UCSD-AML1 (cell line): Measurements from ENCODE around the gene ALKBH7.
"Not testable (repeated sequence)": the region's sequence is repeated elsewhere in the genome, so short reads cannot be mapped to it uniquely, and the experiment has no call there.

Experiments used
- DNase-seq: peaks from one replicate; lab custom pipeline; 2025; ENCODE audit not compliant: unreplicated experiment; lab: John Stamatoyannopoulos, UW

ALKBH7 gene, protein sequence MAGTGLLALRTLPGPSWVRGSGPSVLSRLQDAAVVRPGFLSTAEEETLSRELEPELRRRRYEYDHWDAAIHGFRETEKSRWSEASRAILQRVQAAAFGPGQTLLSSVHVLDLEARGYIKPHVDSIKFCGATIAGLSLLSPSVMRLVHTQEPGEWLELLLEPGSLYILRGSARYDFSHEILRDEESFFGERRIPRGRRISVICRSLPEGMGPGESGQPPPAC

DNA sequence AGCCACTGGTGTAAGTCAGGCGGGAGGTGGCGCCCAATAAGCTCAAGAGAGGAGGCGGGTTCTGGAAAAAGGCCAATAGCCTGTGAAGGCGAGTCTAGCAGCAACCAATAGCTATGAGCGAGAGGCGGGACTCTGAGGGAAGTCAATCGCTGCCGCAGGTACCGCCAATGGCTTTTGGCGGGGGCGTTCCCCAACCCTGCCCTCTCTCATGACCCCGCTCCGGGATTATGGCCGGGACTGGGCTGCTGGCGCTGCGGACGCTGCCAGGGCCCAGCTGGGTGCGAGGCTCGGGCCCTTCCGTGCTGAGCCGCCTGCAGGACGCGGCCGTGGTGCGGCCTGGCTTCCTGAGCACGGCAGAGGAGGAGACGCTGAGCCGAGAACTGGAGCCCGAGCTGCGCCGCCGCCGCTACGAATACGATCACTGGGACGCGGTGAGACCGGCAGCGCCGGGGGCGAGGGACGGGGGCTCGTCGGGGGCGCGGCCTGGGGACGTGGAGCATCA, at the start of gene ALKBH7:
Gene ALKBH7, plus strand, starts transcription at position 201 of the 502 bp plus-strand sequence. Its CDS starts 27 bp downstream, at position 228.
- DNase-seq = peak; percentile 95

DNA sequence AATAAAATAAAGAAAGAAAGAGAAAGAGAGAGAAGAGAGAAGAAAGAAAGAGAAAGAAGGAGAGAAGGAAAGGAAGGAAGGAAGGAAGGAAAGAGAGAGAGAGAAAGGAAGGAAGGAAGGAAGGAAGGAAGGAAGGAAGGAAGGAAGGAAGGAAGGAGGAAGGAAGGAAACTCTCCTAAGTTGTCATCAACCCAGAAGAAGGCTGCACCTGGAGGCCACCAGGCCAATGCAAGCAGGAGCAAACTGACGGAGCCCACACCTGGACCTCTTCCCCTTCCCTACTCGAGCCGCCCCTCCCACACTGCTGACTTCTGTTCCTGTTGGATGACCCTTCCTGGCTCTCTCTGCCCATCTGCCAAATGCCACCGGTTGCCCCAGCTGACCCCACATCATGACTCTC, 47.8 kb upstream of the ALKBH7 start:
- DNase-seq = no peak

DNA sequence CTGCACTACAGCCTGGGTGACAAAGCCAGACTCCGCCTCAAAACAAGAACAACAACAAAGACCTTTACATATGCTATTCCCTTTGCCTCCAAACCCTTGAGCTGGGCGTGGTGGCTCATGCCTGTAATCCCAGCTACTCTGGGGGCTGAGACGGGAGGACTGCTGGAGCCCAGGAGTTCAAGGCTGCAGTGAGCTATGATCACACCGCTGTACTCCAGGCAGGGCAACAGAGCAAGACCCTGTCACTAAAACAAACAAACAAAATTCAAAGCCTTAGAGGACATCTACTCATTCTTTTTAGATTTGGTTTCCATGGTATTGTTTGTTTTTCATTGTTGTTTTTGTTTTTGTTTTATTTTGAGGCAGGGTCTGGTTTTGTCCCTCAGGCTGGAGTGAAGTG, 47.0 kb upstream of the ALKBH7 start:
- DNase-seq = no peak

DNA sequence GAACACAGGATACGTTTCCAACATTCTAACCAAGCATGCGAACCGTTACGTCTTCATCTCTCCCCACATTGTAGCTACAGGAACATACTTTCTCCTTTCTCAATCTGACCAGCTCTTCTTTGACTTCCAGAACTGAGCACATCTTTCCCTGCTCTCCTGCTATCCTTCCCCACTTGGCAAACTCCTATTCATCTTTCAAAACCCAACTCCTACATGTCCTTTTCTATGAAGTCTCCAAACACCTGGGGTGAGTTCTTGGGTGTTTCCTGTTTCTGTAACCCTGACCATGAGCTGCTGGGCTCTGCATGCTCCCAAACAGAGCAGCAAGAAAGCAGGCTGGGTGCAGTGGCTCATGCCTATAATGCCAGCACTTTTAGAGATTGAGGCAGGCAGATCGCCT, 45.8 kb upstream of the ALKBH7 start:
- DNase-seq = no peak

DNA sequence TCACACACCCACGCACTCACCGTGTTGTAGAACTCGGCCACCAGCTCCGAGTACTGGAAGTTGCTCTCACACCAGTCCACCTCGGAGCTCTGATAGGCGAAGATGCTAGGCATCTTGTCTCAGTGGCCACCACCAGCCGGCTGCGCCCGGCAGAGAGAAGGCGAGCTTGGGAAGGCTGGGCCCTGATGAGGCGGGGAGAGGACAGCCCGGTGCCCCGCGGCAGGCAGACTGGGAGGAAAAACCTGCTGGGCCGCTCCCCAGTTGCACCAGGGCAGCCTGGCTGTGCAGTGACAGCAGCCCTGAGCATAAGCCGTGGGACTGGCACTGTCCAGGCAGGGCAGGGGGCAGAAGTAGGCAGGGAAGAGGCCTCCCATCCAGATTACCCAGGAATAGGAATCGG, 39.2 kb upstream of the ALKBH7 start, which contains the start of gene ACER1:
Gene ACER1, minus strand, starts transcription at position 174 of the 400 bp plus-strand sequence. Its CDS starts 61 bp downstream, at position 113.
- DNase-seq = no peak

DNA sequence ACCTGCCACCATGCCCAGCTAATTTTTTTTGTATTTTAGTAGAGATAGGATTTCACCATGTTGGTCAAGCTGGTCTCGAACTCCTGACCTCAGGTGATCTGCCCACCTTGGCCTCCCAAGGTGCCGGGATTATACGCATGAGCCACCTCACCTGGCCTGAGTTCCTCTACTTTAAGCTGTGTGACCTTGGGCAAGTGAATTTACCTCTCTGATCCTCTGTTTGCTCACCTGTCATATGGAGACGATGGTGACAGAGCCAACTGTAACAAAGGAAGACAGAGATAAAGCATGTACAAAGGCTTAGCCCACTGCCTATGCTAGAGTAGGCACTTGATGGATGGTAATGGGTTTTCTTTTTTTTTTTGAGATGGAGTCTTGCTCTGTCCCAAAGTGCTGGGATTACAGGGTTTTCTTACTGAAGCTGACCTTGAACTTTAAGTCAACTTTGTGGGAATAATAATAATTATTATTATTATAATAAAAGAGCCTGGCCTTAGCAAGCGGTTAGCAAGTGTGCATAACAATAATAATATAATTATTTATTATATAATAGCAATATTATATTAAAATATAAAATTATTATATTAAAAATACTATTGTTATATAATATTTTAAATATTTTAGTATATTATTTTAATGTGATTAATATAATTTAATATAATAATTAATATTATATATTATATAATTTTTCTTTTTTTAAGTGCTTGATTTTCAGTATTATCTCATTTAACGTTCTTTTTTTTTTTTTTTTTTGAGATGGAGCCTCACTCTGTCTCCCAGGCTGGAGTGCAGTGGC, 37.9 kb upstream of the ALKBH7 start:
- no peak for DNase-seq

DNA sequence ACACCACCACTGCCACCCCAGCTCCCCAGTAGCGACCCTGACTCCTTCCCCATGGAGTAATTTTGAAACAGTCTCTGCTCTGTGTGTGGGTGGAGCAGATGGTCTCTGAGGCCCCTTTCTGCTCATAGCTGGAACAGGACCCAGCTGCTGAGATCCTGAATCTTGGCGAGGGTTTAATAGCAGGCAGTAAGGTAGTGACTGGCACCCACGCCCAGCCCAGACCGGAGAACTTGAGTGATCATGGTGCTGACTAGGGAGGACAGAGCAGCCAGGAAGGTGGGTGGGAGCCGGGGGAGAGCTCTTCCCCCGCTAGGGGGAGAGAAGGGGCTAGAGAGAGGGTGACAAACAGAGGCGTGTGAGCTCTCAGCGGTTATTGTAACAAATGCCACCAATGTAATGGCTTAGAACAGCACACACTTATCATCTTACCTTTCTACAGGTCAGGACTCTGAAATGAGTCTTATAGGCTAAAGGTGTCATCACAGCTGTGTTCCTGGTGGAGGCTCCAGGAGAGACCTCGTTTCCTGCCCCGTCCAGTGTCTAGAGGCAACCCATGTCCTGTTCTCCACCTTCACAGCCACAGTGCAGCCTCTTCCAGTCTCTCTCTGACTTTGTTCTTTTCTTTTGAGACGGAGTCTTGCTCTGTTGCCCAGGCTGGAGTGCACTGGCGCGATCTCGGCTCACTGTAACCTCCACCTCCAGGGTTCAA, 31.9 kb upstream of the ALKBH7 start:
- DNase-seq = no peak

DNA sequence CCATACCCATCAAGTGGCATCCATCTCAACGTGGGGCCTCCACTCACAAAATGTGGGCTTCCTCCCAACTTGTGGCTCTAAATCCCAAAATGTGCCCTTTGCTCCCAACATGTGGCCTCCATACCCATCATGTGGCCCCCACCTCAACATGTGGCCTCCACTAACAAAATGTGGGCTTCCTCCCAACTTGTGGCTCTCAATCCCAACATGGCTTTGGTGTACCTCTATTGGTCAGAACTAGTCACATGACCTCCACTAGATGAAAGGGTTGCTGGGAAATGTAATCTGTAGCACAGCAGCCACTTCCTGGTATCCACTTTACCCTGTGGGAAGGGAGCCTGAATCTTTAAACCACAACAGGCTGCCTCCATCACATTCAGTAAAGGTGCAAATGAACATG, 29.1 kb upstream of the ALKBH7 start:
- no peak for DNase-seq

DNA sequence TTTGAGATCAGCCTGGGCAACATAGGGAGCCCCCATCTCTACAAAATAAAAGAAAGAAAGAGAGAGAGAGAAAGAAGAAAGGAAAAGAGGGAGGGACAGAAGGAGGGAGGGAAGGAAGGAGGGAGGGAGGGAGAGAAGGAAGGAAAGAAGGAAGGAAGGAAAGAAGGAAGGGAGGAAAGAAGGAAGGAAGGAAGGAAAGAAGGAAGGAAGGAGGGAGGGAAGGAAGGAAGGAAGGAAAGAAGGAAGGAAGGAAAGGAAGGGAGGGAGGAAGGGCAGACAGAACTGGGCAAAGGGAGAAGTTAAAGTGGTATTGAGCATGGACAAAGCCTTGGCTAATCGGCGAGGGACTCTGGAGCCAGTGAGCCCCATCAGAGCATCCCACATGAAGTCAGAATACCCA, 23.3 kb upstream of the ALKBH7 start:
- DNase-seq = not testable (repeated sequence)

DNA sequence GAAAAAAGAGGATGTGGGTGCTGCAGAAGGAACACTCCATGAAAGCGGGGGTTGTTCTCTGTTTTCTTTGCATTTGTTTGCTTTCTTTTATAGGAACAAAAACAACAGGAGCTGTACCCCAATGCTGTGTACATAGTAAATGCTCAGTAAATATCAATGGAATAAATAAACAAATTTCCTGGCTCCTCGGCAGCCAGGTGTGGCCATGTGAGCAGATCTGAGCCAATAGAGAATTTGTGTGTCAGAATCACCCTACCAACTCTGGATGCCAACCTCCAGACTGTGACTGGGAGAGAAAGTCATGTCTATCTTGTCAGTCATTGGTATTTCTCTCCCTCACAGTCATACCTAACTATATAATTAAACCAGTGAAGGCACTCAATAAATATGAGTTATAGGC, 21.9 kb upstream of the ALKBH7 start:
- DNase-seq = no peak

DNA sequence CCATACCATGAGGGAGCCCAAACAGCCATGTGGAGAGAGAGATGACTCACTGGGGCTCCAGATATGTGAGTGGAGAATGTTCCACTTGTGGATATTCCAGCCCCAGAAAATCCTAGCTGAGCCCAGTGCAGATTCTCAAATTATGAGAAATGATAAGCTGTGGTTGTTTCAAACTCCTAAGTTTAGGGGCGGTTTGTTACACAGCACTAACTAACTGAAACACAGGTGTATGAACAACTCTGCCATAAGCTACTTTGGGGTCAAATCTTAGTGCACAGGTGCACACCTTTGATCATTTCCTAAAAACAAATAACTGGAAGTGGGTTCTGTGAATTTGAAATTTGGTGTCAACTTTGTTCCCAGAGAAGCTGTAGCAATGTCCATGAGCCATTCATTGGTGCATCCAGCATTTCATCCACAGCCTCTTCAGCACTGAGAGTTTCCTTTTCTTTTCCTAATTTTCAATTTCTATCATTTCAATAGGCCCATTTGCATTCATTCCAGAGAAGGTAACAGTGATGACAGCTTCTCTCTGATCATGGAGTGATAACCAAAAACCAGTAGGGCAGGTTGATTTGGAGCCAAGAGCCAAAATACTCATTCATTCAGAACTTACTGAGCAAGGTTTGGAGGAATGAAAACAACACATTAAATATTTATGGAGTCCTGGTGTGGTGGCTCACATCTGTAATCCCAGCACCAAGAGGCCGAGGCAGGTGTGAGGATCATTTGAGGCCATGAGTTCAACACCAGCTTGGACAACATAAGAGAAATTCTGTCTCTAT, 20.0 kb upstream of the ALKBH7 start:
- DNase-seq = no peak

DNA sequence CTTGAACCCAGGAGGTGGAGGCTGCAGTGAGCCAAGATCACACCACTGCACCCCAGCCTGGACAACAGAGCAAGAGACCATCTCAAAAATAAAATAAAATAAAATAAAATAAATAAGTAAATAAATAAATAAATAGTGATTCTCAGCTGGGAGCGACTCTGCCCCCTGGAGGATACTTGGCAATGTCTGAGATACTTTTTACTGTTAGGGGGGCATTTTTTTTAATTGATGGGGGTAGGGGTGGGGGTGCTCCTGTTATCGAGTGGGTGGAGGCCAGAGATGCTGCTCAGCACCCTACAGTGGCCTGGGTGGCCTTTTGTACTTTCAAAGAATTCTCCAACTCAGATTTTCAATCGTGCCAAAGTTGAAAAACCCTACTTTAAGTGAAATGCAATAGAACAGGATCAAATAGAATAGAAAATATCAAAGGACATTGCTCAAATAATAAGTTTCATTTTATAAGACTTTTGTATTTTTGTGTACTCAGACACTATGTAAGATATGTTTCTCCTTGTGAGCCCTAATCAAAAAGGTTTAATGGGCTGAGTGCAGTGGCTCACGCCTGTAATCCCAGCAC, 18.4 kb upstream of the ALKBH7 start:
- DNase-seq = no peak

DNA sequence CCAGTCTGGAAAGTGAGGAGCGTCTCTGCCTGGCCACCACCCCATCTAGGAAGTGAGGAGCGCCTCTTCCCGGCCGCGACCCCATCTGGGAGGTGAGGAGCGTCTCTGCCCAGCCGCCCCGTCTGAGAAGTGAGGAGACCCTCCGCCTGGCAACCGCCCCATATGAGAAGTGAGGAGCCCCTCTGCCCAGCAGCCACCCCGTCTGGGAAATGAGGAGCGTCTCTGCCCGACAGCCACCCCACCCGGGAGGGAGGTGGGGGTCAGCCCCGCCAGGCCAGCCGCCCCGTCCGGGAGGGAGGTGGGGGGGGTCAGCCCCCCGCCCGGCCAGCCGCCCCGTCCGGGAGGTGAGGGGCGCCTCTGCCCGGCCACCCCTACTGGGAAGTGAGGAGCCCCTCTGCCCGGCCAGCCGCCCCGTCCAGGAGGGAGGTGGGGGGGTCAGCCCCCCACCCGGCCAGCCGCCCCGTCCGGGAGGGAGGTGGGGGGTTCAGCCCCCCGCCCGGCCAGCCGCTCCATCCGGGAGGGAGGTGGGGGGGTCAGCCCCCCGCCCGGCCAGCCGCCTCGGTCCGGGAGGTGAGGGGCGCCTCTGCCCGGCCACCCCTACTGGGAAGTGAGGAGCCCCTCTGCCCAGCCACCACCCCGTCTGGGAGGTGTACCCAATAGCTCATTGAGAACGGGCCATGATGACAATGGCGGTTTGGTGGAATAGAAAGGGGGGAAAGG, 17.1 kb upstream of the ALKBH7 start:
- DNase-seq = not testable (repeated sequence)

DNA sequence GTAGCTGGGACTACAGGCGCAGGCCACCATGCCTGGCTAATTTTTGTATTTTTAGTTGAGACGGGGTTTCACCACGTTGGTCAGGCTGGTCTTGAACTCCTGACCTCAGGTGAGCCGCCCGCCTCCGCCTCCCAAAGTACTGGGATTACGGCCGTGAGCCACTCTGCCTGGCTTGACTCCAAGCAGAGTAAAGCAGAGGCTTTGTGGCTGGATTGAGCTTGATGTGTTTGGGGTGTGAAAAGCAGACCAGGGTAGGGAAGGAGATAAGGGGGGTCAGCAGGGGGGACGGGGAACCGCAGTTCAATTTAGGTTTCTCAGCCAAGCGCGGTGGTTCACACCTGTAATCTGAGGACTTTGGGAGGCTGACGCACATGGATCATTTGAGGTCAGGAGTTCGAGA, 15.4 kb upstream of the ALKBH7 start:
- DNase-seq = no peak

DNA sequence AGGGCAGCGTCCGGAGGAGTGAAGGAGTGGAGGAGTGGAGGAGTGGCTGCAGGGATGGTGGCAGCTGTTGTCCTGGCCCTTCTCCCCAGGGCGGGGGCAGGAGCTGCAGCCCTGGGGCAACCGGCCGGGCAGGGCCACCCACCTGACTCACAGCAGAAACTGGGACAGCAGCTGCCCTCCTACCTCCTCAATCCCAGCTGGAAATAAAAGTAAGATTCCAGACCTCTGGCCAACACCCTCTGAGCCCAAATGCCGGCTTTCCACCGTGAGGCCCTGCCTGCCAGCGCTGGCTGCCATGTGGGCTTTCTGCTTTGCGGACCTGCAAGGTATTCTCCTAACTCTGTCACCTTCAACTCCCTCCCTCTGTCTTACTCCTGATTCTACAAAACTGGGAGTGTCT, 14.6 kb upstream of the ALKBH7 start:
- DNase-seq = no peak

DNA sequence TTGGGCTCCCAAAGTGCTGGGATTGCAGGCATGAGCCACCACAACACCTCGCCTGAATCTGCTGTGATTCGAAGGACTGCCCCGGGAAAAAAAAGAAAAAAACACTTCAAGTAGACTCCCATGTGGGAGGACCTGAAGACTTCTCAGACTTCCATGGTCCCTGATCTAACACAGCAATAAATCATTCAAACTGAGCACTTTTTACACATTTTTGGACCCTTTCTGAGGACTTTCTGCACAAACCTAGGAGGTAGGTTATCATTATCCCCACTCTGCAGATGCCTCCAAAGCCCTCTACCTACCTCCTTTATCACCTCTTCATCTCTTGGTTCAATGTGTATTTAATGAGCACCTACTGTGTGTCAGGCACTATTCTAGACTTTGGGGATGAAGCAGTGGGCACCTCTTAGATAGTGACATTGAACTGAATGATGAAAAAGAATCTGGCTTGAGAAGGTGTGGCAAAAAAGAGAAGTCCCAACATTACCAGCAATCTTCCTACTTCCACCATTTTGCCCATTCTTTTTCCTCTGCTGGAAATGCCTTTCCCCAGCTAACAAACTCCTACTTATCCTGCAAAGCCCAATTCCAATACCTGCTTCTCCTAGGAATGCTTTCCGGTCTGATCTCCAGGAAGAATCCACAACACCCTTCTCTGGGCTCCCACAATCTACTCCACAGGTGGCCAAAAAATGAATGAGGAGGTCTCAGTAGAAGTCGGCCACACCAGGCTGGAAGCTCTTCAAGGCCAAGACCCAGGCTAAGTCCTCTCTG, 12.8 kb upstream of the ALKBH7 start:
- no peak for DNase-seq

DNA sequence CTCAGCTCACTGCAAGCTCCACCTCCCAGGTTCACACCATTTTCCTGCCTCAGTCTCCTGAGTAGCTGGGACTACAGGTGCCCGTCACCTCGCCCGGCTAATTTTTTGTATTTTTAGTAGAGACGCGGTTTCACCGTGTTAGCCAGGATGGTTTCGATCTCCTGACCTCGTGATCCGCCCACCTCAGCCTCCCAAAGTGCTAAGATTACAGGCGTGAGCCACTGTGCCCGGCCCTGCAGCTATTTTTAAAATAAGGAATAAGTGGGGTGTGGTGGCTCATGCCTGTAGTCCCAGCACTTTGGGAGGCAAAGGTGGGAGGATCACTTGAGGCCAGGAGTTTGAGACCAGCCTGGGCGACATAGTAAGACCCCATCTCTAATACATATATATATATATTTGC, 12.1 kb upstream of the ALKBH7 start:
- DNase-seq = not testable (repeated sequence)

DNA sequence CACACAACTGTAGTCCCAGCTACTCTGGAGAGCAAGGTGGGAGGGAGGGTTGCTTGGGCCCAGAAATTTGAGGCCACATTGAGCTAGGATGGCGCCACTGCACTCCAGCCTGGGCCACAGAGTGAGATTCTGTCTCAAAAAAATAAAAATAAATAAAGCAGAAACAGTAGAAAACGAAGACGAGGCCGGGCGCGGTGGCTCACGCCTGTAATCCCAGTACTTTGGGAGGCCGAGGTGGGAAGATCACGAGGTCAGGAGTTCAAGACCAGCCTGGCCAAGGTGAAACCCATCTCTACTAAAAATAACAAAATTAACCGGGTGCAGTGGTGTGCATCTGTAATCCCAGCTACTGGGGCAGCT, 11.8 kb upstream of the ALKBH7 start:
- DNase-seq = not testable (repeated sequence)

DNA sequence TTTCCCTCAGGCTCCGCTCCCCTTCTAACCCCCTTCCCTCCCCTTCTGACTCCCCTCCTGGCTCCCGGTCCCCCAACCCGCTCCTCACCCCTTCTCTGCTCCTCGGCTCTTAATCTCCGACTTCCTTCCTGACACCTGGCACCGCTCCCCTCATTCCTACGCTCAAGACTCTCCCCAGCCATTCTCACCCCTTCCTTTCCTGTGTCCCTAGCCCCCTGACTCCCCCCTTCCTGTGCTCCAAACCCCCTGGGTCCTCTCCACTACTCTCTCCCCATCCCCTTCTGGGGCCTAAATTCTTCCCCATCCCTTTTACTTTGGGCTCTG, 10.6 kb upstream of the ALKBH7 start:
- no peak for DNase-seq
